Amygdala (tissue), 56 donors: ENCODE measurements around the gene CLDN2.
"Not testable (repeated sequence)": the region's sequence is repeated elsewhere in the genome, so short reads cannot be mapped to it uniquely, and the experiment has no call there.

Experiments used
- DNase-seq, 56 donors: peaks; one replicate each; lab custom pipeline; 2025; lab: John Stamatoyannopoulos, UW

CLDN2 gene, protein sequence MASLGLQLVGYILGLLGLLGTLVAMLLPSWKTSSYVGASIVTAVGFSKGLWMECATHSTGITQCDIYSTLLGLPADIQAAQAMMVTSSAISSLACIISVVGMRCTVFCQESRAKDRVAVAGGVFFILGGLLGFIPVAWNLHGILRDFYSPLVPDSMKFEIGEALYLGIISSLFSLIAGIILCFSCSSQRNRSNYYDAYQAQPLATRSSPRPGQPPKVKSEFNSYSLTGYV

DNA sequence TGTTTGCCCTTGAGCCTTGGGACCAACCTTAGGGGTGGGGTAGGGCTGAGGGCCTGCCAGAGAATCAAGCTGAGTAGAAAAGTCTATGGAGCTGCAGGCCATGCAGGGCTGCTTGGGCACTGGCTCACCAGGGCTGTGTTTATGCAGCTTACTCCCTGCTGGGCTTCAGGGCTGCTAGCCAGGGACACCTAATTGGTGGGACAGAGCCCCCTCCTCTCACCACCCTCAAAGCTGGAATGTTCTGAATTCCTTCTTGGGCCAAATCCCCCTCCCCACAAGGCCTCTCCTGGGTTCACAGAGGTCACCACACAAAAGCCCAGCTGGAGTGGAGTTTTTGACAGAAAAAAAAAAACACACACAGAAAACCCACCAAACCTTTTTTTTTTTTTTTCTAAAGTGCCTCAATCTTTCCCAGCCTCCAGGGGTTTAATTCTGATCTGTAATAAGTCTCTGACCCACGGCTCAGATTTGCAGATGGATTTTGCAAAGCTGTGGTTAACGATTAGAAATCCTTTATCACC is at the start of gene CLDN2:
CLDN2 (plus strand) TSS at position 471 of the 521 bp plus-strand sequence. CDS start 7,827 bp downstream, outside the sequence.
- no peak for DNase-seq

DNA sequence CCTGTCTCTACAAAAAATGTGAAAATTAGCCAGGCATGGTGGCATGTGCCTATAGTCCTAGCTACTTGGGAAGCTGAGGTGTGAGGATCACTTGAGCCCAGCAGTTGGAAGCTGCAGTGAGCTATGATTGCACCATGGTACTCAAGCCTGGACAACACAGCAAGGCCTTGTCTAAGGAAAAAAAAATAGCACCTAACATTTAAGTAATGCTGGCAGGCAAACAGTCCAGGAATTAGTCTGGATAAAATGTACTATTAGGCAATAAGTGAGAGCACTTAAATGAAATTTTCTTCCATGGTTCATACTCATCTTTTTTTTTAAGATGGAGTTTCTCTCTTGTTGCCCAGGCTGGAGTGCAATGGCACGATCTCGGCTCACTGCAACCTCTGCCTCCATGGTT is 47.4 kb upstream of the CLDN2 start:
- not testable (repeated sequence) for DNase-seq

DNA sequence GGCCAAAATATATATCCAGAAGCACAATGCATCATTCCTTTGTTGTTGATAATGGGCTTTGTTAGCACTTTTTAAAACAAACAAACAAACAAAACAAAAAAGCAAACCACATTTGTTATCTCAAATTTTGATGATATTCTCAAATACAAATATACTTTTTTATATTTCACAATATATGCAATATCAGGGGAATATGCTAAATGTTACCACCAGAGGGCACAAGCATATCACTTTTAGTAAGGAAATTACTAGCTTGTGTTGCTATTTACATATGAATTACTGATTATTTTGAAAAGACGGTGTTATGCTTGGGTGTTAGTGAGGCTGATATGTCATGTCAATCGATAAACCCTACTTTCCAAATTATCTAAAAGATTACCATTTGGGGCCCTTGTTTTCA is 46.1 kb upstream of the CLDN2 start:
- no peak for DNase-seq

DNA sequence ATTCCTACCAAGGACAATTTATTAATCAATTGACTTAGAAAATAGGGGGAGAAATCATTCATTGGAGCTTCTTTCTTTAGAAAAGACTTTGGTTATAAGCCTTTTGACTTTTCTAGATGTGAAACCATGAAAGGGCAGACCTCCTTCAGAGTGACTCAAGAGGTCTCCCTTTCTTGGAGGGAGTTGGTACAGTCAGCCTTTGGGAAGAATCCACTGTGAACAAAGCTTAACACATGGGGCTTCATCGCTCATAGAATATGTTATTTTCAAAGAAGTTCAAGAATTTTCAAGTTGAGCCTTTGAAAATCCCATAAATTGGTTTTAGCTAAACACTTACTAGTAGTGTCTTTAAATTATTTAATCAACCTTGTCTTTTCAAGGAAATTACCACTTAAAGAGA is 45.1 kb upstream of the CLDN2 start:
- no peak for DNase-seq

DNA sequence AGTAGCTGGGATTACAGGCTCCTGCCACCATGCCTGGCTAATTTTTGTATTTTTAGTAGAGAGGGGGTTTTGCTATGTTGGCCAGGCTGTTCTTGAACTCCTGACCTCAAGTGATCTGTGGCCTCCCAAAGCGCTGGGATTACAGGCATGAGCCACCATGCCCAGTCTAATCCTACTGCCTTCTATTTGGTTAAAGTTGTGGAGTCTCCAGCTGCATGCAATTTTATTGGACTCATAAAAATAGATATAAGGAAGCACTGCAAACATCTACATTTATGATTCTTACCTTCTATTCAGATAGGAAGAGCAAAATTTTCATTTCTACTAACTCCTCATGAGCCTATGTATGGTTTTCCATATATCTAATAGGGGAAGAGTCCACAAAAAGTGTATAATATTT is 30.7 kb upstream of the CLDN2 start:
- no peak for DNase-seq

DNA sequence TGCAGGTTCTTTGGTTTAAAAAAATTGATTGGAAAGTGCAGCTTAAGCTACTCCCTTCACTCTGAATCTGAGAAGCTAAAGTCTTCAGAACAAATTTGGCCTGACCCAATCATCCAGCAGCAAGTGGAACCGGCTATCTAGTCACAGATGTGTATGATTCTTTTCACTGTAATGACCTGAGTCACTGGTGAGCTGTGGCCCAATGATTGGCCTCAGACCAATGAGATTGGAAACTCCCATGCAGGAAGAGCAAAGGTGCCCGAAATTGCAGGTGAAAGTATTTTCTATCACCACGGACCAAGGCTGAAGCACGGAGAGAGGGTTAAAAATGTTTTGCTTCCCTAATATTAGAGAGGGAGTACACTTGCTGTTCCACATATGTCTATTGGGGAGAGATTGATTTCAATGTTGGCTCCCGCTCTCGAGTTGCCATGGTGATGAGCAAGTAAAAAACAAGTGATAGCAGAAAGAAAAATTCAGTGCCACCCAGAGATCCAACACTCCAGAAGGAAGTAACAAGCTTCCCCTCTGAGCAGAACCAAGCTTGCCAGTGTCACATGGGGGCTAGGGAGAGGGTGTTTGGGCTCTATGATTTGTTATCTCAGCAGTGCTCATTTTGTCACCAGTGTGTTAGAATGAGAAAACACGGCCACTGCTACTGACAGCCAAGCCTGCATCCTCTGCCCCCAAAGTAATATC is 28.3 kb upstream of the CLDN2 start:
- peak in 4 of 56 donors; percentile 0 to 3 (median 2) for DNase-seq

DNA sequence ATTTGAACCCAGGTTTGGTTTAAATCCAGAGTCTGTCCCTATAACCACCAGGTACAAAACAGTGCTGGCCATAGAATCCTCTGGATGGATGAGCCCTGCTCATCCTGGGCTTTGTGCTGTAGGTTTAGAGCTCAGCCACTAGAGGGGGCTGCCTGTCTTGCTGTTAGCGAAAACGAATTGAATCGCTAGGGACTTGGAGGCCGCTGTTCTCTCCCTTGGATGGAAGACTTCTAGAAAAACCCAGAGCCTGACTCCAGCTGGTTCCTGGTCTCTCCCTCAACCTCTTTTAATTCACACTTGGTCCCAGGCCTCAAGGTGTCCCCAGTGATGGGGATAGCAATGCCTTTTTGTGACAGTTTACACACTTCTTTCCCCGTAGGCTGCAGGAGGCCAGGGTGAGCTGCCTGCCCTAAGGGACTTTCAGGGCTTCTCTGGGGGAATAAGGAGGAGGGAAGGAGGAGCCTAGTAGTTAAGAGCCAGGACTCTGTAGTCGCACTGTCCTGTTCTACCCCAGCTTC is 25.8 kb upstream of the CLDN2 start:
- DNase-seq = peak in 44 of 56 donors; percentile 1 to 68 (median 15)

DNA sequence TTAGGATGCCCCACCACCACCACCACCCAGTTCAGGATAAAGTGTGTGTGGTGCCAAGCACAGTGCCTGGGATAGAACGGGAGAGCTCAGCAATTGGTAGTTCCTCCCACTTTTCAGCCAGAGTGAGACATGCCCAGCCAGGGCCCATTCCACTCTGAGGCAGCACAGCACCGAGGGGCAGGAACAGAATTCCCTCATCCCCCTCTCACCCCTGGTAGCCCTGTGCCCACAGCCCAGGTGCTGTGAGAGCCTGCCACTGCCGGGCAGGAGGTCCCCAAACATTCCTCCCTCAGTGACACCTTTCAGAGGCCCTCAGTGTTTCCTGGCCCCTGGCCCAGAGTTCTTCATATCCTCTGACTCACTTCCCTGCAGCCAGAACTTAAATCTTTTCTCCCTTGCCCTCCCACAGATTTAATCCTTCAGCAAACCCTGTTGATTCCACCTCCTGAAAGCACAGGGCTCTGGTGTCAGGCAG is 25.2 kb upstream of the CLDN2 start:
- DNase-seq = no peak

DNA sequence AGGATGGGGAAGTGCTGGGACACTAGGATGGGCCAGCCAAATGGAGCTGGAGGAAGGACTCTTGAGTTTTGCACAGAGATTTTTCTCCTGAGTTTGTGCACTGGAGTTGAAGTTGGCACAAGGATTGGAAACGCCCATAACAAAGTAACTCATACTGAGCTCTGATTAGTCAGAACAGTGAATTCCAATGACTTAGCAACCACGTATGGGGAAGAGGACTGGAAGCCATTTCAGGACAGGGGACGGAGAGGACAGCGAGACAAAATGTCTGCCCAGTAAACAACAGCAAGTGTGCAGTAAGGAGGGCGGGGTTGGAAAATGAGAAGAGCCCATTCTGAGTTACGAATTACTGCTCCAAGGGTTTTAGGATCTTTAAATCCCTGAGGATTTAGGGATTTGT is 22.9 kb upstream of the CLDN2 start:
- DNase-seq = no peak

DNA sequence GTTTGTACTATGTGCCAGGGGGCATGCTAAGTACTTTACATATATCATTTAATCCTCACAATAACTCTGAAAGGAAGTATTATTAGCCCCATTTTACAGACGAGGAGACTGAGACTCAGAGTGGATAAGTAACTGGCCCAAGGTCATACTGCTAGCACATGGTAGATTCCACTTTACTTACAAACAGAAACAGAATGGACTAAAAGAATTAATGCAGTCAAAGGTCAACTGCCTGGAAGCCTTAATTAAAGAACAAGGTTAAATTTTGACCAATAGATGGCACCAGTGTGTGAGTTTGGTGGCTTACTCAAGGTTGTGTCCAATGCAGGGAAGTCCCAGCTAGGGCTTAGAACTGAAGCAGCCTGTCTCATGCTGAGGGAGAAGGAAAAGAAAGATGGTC is 21.7 kb upstream of the CLDN2 start:
- DNase-seq = peak in 1 of 56 donors; percentile 0

DNA sequence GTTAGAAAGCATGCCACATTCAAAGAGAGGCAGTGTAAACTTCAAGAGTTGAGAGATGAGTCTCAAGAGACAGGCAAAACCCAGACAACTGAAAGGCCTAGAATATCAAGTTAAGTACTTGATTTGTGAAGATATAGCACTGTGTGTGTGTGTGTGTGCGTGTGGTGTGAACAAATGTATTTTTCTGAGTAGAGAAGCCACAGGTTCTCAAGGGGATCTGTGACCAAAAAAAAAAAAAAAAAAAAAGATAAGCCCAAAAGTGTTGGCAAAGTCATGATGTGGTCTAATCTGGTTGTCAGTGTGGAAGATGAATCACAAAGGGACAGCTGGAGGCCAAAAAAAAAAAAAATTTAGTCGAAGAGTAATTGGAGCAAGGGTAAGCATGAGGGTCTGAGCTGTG is 20.9 kb upstream of the CLDN2 start:
- DNase-seq = no peak

DNA sequence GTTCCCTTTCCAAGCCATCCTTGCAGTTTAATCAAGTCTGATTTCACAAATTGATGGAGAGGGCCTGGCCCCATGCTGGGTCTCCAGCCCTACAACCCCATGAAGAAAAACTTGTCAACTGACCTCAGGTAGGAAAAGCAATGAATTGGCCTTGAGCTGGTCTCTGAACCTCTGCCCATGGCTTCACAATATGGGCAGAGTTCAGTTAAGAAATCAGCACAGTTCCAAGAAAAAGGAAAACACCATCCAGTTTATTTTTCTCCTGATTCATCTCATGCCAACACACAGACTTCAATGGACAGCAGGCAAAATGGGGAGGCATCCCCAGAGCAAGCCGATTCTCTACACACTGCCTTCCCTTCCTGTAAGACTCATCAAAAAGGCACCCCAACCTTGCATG is 20.4 kb upstream of the CLDN2 start:
- DNase-seq = no peak

DNA sequence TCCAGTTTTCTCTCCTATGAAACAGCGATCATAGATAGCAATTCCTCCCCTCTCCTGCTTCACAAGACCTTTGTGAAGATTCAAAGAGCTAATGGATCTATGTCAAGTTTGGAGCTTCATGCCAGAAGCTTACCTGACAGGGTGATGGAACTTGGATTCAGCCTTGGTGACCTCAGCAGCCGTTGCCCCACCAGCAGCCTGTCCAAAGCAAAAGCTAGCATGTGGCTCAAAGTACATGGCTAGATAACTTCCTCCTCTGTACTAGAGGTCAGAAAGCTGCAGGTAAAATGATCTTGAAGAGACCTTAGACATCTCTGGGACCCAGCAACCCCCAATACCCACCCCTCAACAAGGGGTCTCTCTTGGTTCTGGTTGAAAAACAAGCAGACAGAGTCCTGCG is 18.9 kb upstream of the CLDN2 start:
- no peak for DNase-seq

DNA sequence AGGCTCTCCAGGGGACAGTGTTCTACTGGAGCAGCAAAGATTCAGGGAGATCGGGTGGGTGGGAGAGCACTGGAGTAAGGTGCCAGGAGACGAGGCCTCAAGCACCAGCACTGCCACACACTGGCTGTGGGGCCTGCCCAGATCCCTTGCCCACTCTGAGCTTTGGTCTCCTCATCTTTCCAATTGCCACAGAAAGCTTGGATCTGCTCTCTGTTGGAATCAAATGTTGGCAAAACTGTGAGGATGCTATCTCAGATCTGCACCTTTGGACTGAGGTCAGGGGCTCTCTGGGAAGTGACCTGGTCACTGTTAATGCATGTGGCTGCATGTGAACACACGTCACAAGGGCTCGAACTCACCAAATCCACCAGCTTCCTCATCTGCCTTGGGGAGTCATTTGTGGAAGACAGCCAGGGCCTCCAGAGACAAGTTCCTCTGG is 18.4 kb upstream of the CLDN2 start:
- no peak for DNase-seq

DNA sequence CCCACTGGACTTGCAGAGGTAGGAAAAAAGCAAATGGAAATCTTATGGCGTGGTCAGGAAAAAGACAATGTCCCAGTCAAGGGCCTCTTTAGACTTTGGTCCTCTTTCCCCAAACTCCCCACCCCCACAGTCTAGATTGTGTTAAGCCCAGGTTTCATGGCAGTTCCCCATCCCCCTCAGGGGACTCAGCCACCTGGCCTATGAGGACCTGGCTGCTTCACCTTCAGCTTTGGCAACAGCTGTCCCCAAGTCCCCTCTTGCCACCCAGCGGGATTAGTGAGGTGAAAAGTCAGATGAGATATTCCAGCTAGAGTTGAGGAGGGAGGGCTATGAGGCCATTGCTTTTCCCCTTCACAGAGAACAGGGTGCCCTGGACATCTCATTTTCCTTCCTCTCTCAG is 17.5 kb upstream of the CLDN2 start:
- DNase-seq = no peak

DNA sequence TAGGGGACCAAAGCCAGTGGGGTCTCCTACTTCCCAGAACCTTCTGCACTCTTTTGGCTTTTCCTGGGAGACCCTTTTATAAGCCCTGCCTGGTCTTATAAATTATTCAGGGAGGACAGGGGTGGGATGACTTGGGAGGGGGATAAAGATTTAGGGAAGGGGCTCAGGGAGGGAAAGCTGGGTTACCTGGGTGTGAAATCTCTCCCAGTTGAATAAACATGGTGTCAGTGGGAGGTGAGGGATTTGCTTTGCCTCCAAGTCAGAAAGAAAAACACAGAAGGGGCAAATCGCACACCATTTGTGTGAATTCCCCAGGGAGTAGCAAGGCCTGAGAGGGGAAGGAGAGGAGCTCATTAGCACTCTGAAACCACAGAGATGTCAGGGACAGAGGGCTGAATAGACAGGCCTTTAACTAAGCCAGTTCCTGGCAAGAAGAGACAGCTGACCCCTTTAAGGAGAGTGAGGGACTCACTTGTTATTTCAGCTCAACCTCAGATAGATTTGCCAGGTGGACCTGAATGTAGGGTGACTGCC is 16.8 kb upstream of the CLDN2 start, which contains the start of gene RIPPLY1:
RIPPLY1 (minus strand) TSS at position 51 of the 534 bp plus-strand sequence. CDS start 54 bp downstream, outside the sequence.
- no peak for DNase-seq

DNA sequence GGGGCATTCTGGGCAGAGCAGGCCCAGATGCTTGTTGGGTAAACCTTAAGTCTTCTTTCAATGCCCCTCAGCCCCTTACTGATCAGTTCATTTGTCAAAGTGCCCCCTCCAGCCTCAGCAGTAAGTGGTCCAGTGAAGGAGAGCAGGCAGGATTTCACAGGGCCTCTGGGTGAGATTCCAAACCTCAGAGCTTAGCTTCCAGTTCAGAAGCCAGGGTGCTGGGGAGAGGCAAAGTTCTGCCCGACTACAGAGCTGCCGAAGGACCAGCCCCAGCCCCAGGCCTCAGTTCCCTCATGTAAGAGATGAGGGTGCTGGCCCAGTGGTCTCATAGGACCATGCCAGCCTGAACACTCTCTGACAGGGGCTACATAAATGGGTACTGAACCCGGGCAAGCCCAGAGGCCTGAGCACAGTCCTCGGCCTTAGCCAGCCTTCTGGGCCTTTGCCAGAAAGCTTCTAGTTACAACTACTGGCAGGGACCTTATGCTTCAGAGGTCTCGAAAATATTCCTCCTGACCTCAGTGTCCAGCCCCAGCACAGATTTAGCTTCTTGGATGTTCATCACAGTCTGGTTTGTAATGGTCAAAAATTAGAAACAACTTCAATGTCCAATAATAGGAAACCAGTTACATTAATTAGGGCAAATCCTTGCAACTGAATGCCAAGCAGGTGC is 16.2 kb upstream of the CLDN2 start:
- no peak for DNase-seq

DNA sequence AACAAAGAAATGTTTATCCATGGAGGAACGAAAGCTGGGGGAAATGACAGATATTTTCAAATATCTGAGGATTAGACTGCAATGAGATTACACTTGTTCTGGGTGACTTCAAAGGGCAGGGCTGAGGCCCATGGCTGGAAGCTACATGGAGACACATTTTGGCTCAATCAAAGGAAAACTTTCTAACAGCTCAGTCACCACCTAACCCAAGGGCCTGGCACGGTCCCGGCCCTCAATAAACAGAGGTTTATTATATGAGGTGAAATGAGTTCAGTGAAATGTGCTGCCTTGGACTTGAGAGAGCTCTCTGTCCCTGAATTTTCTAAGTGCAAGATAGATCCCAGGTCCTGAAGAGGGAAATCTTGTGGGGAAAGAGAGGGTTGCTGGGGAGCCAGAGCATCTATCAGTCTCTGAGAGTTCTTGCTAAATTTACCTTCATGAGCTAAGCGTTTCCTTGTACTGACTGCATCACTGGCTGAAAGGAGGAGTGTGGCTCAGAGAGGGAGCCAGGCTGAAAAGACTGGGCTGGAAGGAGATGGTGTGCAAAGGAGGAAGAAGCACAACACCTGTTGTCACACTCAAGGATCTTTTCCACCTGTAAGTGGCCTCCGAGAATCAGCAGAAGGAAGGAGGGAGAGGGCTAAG is 15.0 kb upstream of the CLDN2 start:
- no peak for DNase-seq

DNA sequence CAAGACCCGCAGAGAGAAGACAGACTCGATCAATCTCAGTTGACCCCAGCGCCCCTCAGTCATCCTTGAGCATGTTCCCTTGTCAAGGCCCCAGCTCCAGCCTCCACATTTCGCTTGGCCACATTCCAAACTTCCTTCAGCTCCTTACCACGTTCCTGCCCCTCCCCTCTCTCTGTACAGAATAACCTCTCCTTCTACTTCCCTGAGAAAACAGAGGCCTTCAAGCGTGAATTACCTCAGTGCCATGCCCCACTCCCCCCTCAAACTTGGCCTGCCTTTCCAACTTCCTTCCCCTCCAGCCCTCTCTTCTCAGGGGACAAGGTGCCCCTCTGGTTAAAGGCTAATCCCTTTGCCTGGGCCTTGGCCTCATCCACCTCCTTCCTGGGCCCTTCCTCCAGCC is 13.8 kb upstream of the CLDN2 start:
- DNase-seq = no peak

DNA sequence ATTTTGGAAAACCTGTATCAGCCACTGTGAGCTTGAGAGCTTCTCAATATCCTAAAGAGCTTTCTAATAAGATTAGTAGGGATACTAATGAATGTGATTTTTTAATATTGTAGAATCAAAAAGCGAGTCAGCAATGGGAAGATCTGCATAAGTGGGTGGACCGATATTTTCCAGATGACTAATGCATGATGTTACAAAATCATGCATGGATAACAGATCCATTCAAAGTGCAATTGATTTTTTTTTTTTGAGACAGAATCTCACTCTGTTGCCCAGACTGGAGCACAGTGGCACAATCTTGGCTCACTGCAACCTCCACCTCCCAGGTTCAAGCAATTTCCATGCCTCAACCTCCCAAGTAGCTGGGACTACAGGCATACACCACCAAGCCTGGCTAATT is 7.3 kb upstream of the CLDN2 start:
- DNase-seq = no peak
